Measurements from ENCODE around the gene MYRIP. TPM values are rescaled to one million over a fixed set of nuclear protein-coding genes. Genes with fewer than 3 reads are reported as not detected.

Gene MYRIP
- total RNA-seq, 2 experiments from 2014 or later: not detected

GRCh38 chr3:40216471-40216870, 407.1 kb downstream of the MYRIP start:
- Mint-ChIP-seq H3K4me3 (no peak overlapping the region), H3K27ac (no peak overlapping the region), H3K36me3 (ENCODE audit: low read depth) (no peaks in the 10 kb centered on the region), H3K27me3 (no peaks in the 10 kb centered on the region), H3K9me3 (no peaks in the 10 kb centered on the region), H3K4me1 (ENCODE audit: low read depth) (peaks cover 2% of the 10 kb centered on the region)
- no peak for DNase-seq
- TF ChIP-seq, protein P1, sequence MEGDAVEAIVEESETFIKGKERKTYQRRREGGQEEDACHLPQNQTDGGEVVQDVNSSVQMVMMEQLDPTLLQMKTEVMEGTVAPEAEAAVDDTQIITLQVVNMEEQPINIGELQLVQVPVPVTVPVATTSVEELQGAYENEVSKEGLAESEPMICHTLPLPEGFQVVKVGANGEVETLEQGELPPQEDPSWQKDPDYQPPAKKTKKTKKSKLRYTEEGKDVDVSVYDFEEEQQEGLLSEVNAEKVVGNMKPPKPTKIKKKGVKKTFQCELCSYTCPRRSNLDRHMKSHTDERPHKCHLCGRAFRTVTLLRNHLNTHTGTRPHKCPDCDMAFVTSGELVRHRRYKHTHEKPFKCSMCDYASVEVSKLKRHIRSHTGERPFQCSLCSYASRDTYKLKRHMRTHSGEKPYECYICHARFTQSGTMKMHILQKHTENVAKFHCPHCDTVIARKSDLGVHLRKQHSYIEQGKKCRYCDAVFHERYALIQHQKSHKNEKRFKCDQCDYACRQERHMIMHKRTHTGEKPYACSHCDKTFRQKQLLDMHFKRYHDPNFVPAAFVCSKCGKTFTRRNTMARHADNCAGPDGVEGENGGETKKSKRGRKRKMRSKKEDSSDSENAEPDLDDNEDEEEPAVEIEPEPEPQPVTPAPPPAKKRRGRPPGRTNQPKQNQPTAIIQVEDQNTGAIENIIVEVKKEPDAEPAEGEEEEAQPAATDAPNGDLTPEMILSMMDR (IDR thresholded peaks at IDR 0.05): no peak
- intact Hi-C loops (cut with micrococcal nuclease): no loop called here
- ChIA-PET POLR2A (no interaction called here), CTCF (no interaction called here)
- no peak for ATAC-seq

DNA sequence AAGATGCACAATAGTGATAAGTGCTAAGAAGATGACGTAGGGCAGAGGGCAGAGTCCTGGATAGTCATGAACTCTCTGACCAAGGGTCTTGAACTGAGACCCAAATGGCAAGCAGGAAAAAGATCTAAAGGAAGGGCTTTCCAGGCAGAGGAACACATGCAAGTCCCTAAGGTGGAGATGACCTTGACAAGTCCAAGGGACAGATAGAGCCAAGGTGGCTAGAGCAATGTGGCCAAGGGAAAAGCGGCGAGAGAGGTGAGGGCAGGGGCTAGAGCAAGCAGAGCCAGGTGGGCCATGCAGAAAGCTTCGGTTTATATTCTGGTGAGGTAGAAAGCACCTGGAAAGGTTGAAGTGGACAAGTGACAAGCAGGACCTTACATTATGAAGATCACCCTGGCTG, 414.4 kb downstream of the MYRIP start:
- ATAC-seq: no peak
- no peak for DNase-seq
- no peaks in the 10 kb centered on the region for H3K27me3 Mint-ChIP-seq
- H3K36me3 Mint-ChIP-seq (ENCODE audit: low read depth): no peaks in the 10 kb centered on the region
- intact Hi-C loops (cut with micrococcal nuclease): no loop called here
- TF ChIP-seq, protein P1 (IDR thresholded peaks at IDR 0.05): no peak
- ChIA-PET POLR2A (no interaction called here), CTCF (interaction anchor here (0.9 kb wide), 1 partner anchor 10 kb away, joined by 3 read pairs; no protein-coding TSS in a partner anchor)
- no peak overlapping the region for H3K27ac Mint-ChIP-seq
- no peaks in the 10 kb centered on the region for H3K9me3 Mint-ChIP-seq
- H3K4me1 Mint-ChIP-seq (ENCODE audit: low read depth): no peaks in the 10 kb centered on the region
- no peak overlapping the region for H3K4me3 Mint-ChIP-seq

GRCh38 chr3:40224796-40225515, 415.5 kb downstream of the MYRIP start:
- ATAC-seq (no peak), DNase-seq (no peak)
- TF ChIP-seq, protein P1 (IDR thresholded peaks at IDR 0.05): no peak
- Mint-ChIP-seq H3K36me3 (ENCODE audit: low read depth) (no peaks in the 10 kb centered on the region), H3K9me3 (no peaks in the 10 kb centered on the region), H3K27ac (no peak overlapping the region), H3K27me3 (no peaks in the 10 kb centered on the region), H3K4me3 (no peak overlapping the region), H3K4me1 (ENCODE audit: low read depth) (no peaks in the 10 kb centered on the region)
- CTCF ChIA-PET: no interaction called here
- POLR2A ChIA-PET: no interaction called here
- intact Hi-C loops (cut with micrococcal nuclease): no loop called here

- ATAC-seq (no peak), DNase-seq (no peak)
- CTCF ChIA-PET: no interaction called here
- Mint-ChIP-seq H3K27ac (no peak overlapping the region), H3K4me3 (no peak overlapping the region), H3K36me3 (ENCODE audit: low read depth) (no peaks in the 10 kb centered on the region), H3K9me3 (no peaks in the 10 kb centered on the region), H3K4me1 (ENCODE audit: low read depth) (no peaks in the 10 kb centered on the region), H3K27me3 (no peaks in the 10 kb centered on the region)
- TF ChIP-seq, protein P1 (IDR thresholded peaks at IDR 0.05): no peak
- intact Hi-C loops (cut with micrococcal nuclease): no loop called here
- POLR2A ChIA-PET: no interaction called here
Measured at GRCh38 chr3:40226636-40227035, 417.2 kb downstream of the MYRIP start.

- no peak for ATAC-seq
- DNase-seq: no peak
- Mint-ChIP-seq H3K4me1 (ENCODE audit: low read depth) (no peaks in the 10 kb centered on the region), H3K9me3 (no peaks in the 10 kb centered on the region), H3K27ac (no peak overlapping the region), H3K36me3 (ENCODE audit: low read depth) (peaks cover 2% of the 10 kb centered on the region), H3K27me3 (no peaks in the 10 kb centered on the region), H3K4me3 (no peak overlapping the region)
- ChIA-PET CTCF (no interaction called here), POLR2A (no interaction called here)
- intact Hi-C loops (cut with micrococcal nuclease): no loop called here
- TF ChIP-seq, protein P1 (IDR thresholded peaks at IDR 0.05): no peak
Measured at GRCh38 chr3:40228792-40229350, 419.5 kb downstream of the MYRIP start.

Data from activated CD8-positive, alpha-beta T cell treated with anti-CD3 and anti-CD28 coated beads for 36 hours (primary cell).